ENCODE data around the gene NFASC. TPM values are rescaled to one million over a fixed set of nuclear protein-coding genes. Genes with fewer than 3 reads are reported as not detected.
A peak's percentile ranks its signal among the peaks of the same experiment; 100 is the strongest.

The NFASC gene
- total and polyA plus RNA-seq, 9 of the 15 experiments (the other 6 are each of a cell fraction or from before 2014, with no cell fraction given): 0.03 to 0.16 (median 0.06) TPM; not detected in 6

- TF ChIP-seq ZBTB40 (IDR thresholded peaks at IDR 0.05) (no peak), ZBTB40 (CRISPR knock-in tag; IDR thresholded peaks at IDR 0.05) (no peak), REST (IDR thresholded peaks at IDR 0.05; ENCODE audit: borderline replicate concordance) (peak; percentile 34; the same call in 1 of the 2 replicates), REST (CRISPR knock-in tag; IDR thresholded peaks at IDR 0.05; ENCODE audit: low read depth) (no peak), PTRF (tag; IDR thresholded peaks at IDR 0.05) (no peak), TCF3 (CRISPR knock-in tag; IDR thresholded peaks at IDR 0.05) (peak; percentile 60), IRF1 (CRISPR knock-in tag; IDR thresholded peaks at IDR 0.05; ENCODE audit: borderline replicate concordance) (no peak)
These were observed 195.6 kb downstream of the NFASC start (continued) for GRCh38 chr1:205066141-205066818.

All from K562 (cell line).